HEK293 (cell line): ENCODE measurements around the gene SPAST.
"Not testable (repeated sequence)": the region's sequence is repeated elsewhere in the genome, so short reads cannot be mapped to it uniquely, and the experiment has no call there.

Experiments
- CTCF ChIA-PET: fragments of 350-600 bp; formaldehyde crosslinking; extraction: SDS; loops from one replicate; lab custom pipeline; 2021; ENCODE audit warnings: antibody characterized with exemption; lab: Yijun Ruan, JAX
- POLR2A ChIA-PET: fragments of 300-600 bp; formaldehyde crosslinking; extraction: SDS; loops from one replicate; lab custom pipeline; 2020; ENCODE audit warnings: antibody characterized with exemption, inconsistent platforms; lab: Yijun Ruan, JAX
- H3K27ac ChIP-seq: fragments of 200-500 bp; sonication (Bioruptor generic); 2 replicates; pipeline ENCODE4 v1.5.1; 2014; ENCODE audit warnings: low read depth, low read length, control low read depth, inconsistent platforms; ENCODE audit errors: extremely low read depth
- H3K36me3 ChIP-seq, 2 experiments: fragments of 200-500 bp in 1 of 2; sonication (Bioruptor generic) in 1 of 2; 1 replicate in 1 of 2; 2 replicates in 1 of 2; pipeline ENCODE4 v1.5.1; 2014 to 2017; ENCODE audit warnings: inconsistent platforms in 2 of 2, low read length in 2 of 2; ENCODE audit not compliant: control insufficient read depth in 2 of 2, insufficient read depth in 1 of 2
- H3K4me1 ChIP-seq: fragments of 200-500 bp; sonication (Bioruptor generic); 2 replicates; pipeline ENCODE4 v1.5.1; 2014; ENCODE audit warnings: mild to moderate bottlenecking, low read length, inconsistent platforms; ENCODE audit not compliant: control insufficient read depth, insufficient read depth
- H3K4me3 ChIP-seq: 2 replicates; pipeline ENCODE4 v1.5.1; 2011; ENCODE audit warnings: low read depth, mild to moderate bottlenecking, control low read depth, low read length, moderate library complexity
- H3K9me3 ChIP-seq: fragments of 200-500 bp; sonication (Bioruptor generic); 2 replicates; pipeline ENCODE4 v1.5.1; 2014; ENCODE audit warnings: low read depth, low read length, inconsistent platforms; ENCODE audit not compliant: control insufficient read depth, insufficient read depth
- GLIS2 ChIP-seq: fragments of 450-650 bp; formaldehyde crosslinking; IDR thresholded peaks from 2 replicates; pipeline ENCODE4 v1.5.1; 2016; ENCODE audit warnings: missing biosample characterization, missing genetic modification characterization
- HOXD13 ChIP-seq: sonication (generic); formaldehyde crosslinking; IDR thresholded peaks from 2 replicates; pipeline ENCODE4 v1.8.0; 2022; ENCODE audit warnings: missing genetic modification reagents, borderline replicate concordance
- KLF10 ChIP-seq: fragments of 450-650 bp; IDR thresholded peaks from 2 replicates; pipeline ENCODE4 v1.5.1; 2018; ENCODE audit warnings: missing biosample characterization, mild to moderate bottlenecking, missing genetic modification characterization
- MYNN ChIP-seq: fragments of 450-650 bp; formaldehyde crosslinking; IDR thresholded peaks from 2 replicates; pipeline ENCODE4 v1.5.1; 2016; ENCODE audit warnings: missing biosample characterization, missing genetic modification characterization, borderline replicate concordance
- PATZ1 ChIP-seq: fragments of 450-650 bp; formaldehyde crosslinking; IDR thresholded peaks from 2 replicates; pipeline ENCODE4 v1.5.1; 2016; ENCODE audit warnings: missing biosample characterization, missing genetic modification characterization
- RBAK ChIP-seq: fragments of 450-650 bp; formaldehyde crosslinking; IDR thresholded peaks from 2 replicates; pipeline ENCODE4 v1.5.1; 2016; ENCODE audit warnings: missing biosample characterization, missing genetic modification characterization
- ZNF112 ChIP-seq: fragments of 450-650 bp; formaldehyde crosslinking; IDR thresholded peaks from 2 replicates; pipeline ENCODE4 v1.5.0; 2017; ENCODE audit warnings: missing biosample characterization, missing genetic modification characterization
- ZNF140 ChIP-seq: fragments of 450-650 bp; formaldehyde crosslinking; IDR thresholded peaks from 2 replicates; pipeline ENCODE4 v1.5.1; 2016; ENCODE audit warnings: missing biosample characterization, missing genetic modification characterization
- ZNF292 ChIP-seq: fragments of 450-650 bp; formaldehyde crosslinking; IDR thresholded peaks from 2 replicates; pipeline ENCODE4 v1.5.1; 2016; ENCODE audit warnings: low read depth, missing biosample characterization, missing genetic modification characterization, borderline replicate concordance
- ZNF324 ChIP-seq: fragments of 450-650 bp; formaldehyde crosslinking; IDR thresholded peaks from 2 replicates; pipeline ENCODE4 v1.5.1; 2016; ENCODE audit warnings: missing biosample characterization, missing genetic modification characterization
- ZNF350 ChIP-seq: fragments of 450-650 bp; formaldehyde crosslinking; IDR thresholded peaks from 2 replicates; pipeline ENCODE4 v1.5.0; 2017; ENCODE audit warnings: missing biosample characterization, mild to moderate bottlenecking, missing genetic modification characterization
- ZNF37A ChIP-seq: fragments of 450-650 bp; IDR thresholded peaks from 2 replicates; pipeline ENCODE4 v1.5.1; 2018; ENCODE audit warnings: missing biosample characterization, missing genetic modification characterization
- ZNF394 ChIP-seq: fragments of 450-650 bp; formaldehyde crosslinking; IDR thresholded peaks from 2 replicates; pipeline ENCODE4 v1.5.1; 2016; ENCODE audit warnings: missing biosample characterization, missing genetic modification characterization, mild to moderate bottlenecking, moderate library complexity, borderline replicate concordance
- ZNF426 ChIP-seq: fragments of 450-650 bp; formaldehyde crosslinking; IDR thresholded peaks from 2 replicates; pipeline ENCODE4 v1.5.1; 2017; ENCODE audit warnings: missing biosample characterization, missing genetic modification characterization, mild to moderate bottlenecking, inconsistent platforms, moderate library complexity
- ZNF555 ChIP-seq: fragments of 450-650 bp; formaldehyde crosslinking; conservative IDR thresholded peaks from 2 replicates; pipeline ENCODE4 v1.5.1; 2017; ENCODE audit warnings: missing biosample characterization, mild to moderate bottlenecking, missing genetic modification characterization, inconsistent platforms
- ZNF571 ChIP-seq: fragments of 450-650 bp; formaldehyde crosslinking; IDR thresholded peaks from 2 replicates; pipeline ENCODE4 v1.5.0; 2017; ENCODE audit warnings: missing biosample characterization, missing genetic modification characterization
- ZNF677 ChIP-seq: fragments of 450-650 bp; IDR thresholded peaks from 2 replicates; pipeline ENCODE4 v1.5.0; 2018; ENCODE audit warnings: missing biosample characterization, mild to moderate bottlenecking, missing genetic modification characterization, moderate library complexity
- ZNF792 ChIP-seq: fragments of 450-650 bp; formaldehyde crosslinking; IDR thresholded peaks from 2 replicates; pipeline ENCODE4 v1.5.1; 2016; ENCODE audit warnings: missing biosample characterization, missing genetic modification characterization
- ZXDB ChIP-seq: fragments of 450-650 bp; formaldehyde crosslinking; IDR thresholded peaks from 2 replicates; pipeline ENCODE4 v1.5.1; 2016; ENCODE audit warnings: missing biosample characterization, missing genetic modification characterization
- TF ChIP-seq, protein P1 (sequence below): fragments of 450-650 bp; formaldehyde crosslinking; IDR thresholded peaks from 2 replicates; pipeline ENCODE4 v1.5.1; 2016; ENCODE audit warnings: missing biosample characterization, missing genetic modification characterization
- TF ChIP-seq, protein P2 (sequence below): fragments of 450-650 bp; formaldehyde crosslinking; IDR thresholded peaks from 2 replicates; pipeline ENCODE4 v1.5.1; 2016; ENCODE audit warnings: missing biosample characterization, missing genetic modification characterization
- TF ChIP-seq, protein P3 (sequence below): fragments of 450-650 bp; formaldehyde crosslinking; IDR thresholded peaks from 2 replicates; pipeline ENCODE4 v1.5.1; 2016; ENCODE audit warnings: missing biosample characterization, missing genetic modification characterization

Gene SPAST

GRCh38 chr2:32054583-32054982 lies 8.8 kb upstream of the SPAST start:
- H3K27ac ChIP-seq, H3K4me3 ChIP-seq, H3K4me1 ChIP-seq, H3K9me3 ChIP-seq, H3K36me3 ChIP-seq: not testable (repeated sequence)
- POLR2A ChIA-PET, result interaction anchor here (1.2 kb wide), 1 partner anchor 9 kb away, joined by 7 read pairs; the partner anchor contains the start of gene SPAST
- CTCF ChIA-PET, result interaction anchor here (0.8 kb wide), 1 partner anchor 8 kb away, joined by 3 read pairs; no protein-coding TSS in a partner anchor
- peak; percentile 23 for TF ChIP-seq ZNF555 (tag by site-specific recombination)
- peak; percentile 53; the same call in 1 of the 2 replicates for TF ChIP-seq ZNF394
- TF ChIP-seq ZNF426 (tag by site-specific recombination), result peak; percentile 42

GRCh38 chr2:32058130-32058529 lies 5.2 kb upstream of the SPAST start:
- POLR2A ChIA-PET, result interaction anchor here (2.1 kb wide), 1 partner anchor 18 kb away, joined by 18 read pairs; the partner anchor contains the start of gene DPY30
- CTCF ChIA-PET, result interaction anchor here (0.6 kb wide), 1 partner anchor 199 kb away, joined by 3 read pairs; no protein-coding TSS in a partner anchor
- no peak overlapping the region for H3K27ac ChIP-seq
- H3K4me1 ChIP-seq, result no peaks in the 10 kb centered on the region
- H3K4me3 ChIP-seq, result no peak overlapping the region
- H3K36me3 ChIP-seq, result no peaks in the 10 kb centered on the region
- no peaks in the 10 kb centered on the region for H3K9me3 ChIP-seq
- TF ChIP-seq ZXDB (tag by site-specific recombination) (no peak), ZNF140 (tag by site-specific recombination) (no peak), ZNF350 (no peak), ZNF292 (no peak), ZNF37A (tag by site-specific recombination) (no peak), ZNF112 (no peak), ZNF677 (no peak), PATZ1 (tag by site-specific recombination) (no peak), ZNF792 (no peak), KLF10 (tag by site-specific recombination) (no peak), ZNF571 (no peak), GLIS2 (no peak), RBAK (tag by site-specific recombination) (no peak), ZNF324 (tag by site-specific recombination) (no peak), HOXD13 (CRISPR knock-in tag) (no peak), MYNN (tag by site-specific recombination) (no peak)
- TF ChIP-seq, protein P1, sequence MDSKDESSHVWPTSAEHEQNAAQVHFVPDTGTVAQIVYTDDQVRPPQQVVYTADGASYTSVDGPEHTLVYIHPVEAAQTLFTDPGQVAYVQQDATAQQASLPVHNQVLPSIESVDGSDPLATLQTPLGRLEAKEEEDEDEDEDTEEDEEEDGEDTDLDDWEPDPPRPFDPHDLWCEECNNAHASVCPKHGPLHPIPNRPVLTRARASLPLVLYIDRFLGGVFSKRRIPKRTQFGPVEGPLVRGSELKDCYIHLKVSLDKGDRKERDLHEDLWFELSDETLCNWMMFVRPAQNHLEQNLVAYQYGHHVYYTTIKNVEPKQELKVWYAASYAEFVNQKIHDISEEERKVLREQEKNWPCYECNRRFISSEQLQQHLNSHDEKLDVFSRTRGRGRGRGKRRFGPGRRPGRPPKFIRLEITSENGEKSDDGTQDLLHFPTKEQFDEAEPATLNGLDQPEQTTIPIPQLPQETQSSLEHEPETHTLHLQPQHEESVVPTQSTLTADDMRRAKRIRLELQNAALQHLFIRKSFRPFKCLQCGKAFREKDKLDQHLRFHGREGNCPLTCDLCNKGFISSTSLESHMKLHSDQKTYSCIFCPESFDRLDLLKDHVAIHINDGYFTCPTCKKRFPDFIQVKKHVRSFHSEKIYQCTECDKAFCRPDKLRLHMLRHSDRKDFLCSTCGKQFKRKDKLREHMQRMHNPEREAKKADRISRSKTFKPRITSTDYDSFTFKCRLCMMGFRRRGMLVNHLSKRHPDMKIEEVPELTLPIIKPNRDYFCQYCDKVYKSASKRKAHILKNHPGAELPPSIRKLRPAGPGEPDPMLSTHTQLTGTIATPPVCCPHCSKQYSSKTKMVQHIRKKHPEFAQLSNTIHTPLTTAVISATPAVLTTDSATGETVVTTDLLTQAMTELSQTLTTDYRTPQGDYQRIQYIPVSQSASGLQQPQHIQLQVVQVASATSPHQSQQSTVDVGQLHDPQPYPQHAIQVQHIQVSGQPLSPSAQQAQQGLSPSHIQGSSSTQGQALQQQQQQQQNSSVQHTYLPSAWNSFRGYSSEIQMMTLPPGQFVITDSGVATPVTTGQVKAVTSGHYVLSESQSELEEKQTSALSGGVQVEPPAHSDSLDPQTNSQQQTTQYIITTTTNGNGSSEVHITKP (tag by site-specific recombination), result no peak
- TF ChIP-seq, protein P2, sequence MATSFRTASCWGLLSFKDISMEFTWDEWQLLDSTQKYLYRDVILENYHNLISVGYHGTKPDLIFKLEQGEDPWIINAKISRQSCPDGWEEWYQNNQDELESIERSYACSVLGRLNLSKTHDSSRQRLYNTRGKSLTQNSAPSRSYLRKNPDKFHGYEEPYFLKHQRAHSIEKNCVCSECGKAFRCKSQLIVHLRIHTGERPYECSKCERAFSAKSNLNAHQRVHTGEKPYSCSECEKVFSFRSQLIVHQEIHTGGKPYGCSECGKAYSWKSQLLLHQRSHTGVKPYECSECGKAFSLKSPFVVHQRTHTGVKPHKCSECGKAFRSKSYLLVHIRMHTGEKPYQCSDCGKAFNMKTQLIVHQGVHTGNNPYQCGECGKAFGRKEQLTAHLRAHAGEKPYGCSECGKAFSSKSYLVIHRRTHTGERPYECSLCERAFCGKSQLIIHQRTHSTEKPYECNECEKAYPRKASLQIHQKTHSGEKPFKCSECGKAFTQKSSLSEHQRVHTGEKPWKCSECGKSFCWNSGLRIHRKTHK (tag by site-specific recombination), result no peak
- TF ChIP-seq, protein P3, sequence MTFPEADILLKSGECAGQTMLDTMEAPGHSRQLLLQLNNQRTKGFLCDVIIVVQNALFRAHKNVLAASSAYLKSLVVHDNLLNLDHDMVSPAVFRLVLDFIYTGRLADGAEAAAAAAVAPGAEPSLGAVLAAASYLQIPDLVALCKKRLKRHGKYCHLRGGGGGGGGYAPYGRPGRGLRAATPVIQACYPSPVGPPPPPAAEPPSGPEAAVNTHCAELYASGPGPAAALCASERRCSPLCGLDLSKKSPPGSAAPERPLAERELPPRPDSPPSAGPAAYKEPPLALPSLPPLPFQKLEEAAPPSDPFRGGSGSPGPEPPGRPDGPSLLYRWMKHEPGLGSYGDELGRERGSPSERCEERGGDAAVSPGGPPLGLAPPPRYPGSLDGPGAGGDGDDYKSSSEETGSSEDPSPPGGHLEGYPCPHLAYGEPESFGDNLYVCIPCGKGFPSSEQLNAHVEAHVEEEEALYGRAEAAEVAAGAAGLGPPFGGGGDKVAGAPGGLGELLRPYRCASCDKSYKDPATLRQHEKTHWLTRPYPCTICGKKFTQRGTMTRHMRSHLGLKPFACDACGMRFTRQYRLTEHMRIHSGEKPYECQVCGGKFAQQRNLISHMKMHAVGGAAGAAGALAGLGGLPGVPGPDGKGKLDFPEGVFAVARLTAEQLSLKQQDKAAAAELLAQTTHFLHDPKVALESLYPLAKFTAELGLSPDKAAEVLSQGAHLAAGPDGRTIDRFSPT (tag by site-specific recombination), result no peak
